Measurements from ENCODE around the gene BRSK2. TPM values are rescaled to one million over a fixed set of nuclear protein-coding genes. Genes with fewer than 3 reads are reported as not detected.

The BRSK2 gene
- total RNA-seq, 1 donor from 2014 or later: 0.11 TPM

- TF ChIP-seq CTCF (IDR thresholded peaks at IDR 0.05): no peak
- intact Hi-C loops (cut with micrococcal nuclease): no loop called here
- no peaks in the 10 kb centered on the region for H3K27me3 Mint-ChIP-seq
- DNase-seq (no peak), ATAC-seq (ENCODE audit: low read depth) (no peak)
- ChIA-PET CTCF (no interaction called here), POLR2A (no interaction called here)
- peaks cover 2% of the 10 kb centered on the region for H3K9me3 Mint-ChIP-seq
- H3K4me1 Mint-ChIP-seq: peaks cover 58% of the 10 kb centered on the region
- H3K27ac Mint-ChIP-seq: no peak overlapping the region
- peaks cover 38% of the 10 kb centered on the region for H3K36me3 Mint-ChIP-seq (ENCODE audit: low read depth)
- no peak overlapping the region for H3K4me3 Mint-ChIP-seq
Observed at GRCh38 chr11:1496091-1496760, 106.5 kb downstream of the BRSK2 start.

DNA sequence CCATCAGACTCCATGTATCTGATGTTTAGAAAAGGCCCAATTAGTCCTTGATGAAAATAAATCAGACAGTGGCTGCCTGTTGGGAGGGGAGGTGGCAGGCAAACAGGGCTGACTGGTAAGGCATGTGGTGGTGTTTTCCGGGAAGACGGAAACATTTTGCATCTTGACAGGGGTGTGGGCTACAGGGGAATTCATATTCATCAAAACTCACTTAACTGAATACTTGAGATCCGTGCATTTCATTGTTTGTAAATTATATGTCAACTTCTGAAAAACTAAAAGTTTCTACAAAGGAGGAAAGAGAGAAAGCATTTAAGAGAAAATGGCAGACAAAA is 107.0 kb downstream of the BRSK2 start:
- Mint-ChIP-seq H3K27ac (no peak overlapping the region), H3K27me3 (no peaks in the 10 kb centered on the region), H3K4me3 (no peak overlapping the region), H3K36me3 (ENCODE audit: low read depth) (peaks cover 39% of the 10 kb centered on the region), H3K4me1 (peaks cover 58% of the 10 kb centered on the region), H3K9me3 (peaks cover 2% of the 10 kb centered on the region)
- TF ChIP-seq CTCF (IDR thresholded peaks at IDR 0.05): no peak
- no peak for DNase-seq
- no peak for ATAC-seq (ENCODE audit: low read depth)
- ChIA-PET CTCF (no interaction called here), POLR2A (no interaction called here)
- intact Hi-C loops (cut with micrococcal nuclease): no loop called here

GRCh38 chr11:1497600-1497999 is 107.9 kb downstream of the BRSK2 start:
- H3K4me3 Mint-ChIP-seq: peak overlapping the region; percentile 24
- H3K27me3 Mint-ChIP-seq: no peaks in the 10 kb centered on the region
- no peak for DNase-seq
- TF ChIP-seq CTCF (IDR thresholded peaks at IDR 0.05): no peak
- H3K4me1 Mint-ChIP-seq: peaks cover 54% of the 10 kb centered on the region
- no peak for ATAC-seq (ENCODE audit: low read depth)
- intact Hi-C loops (cut with micrococcal nuclease): no loop called here
- ChIA-PET CTCF (no interaction called here), POLR2A (no interaction called here)
- no peak overlapping the region for H3K27ac Mint-ChIP-seq
- peaks cover 2% of the 10 kb centered on the region for H3K9me3 Mint-ChIP-seq
- H3K36me3 Mint-ChIP-seq (ENCODE audit: low read depth): peaks cover 42% of the 10 kb centered on the region

- Mint-ChIP-seq H3K4me1 (peaks cover 48% of the 10 kb centered on the region), H3K36me3 (ENCODE audit: low read depth) (peaks cover 45% of the 10 kb centered on the region), H3K27me3 (no peaks in the 10 kb centered on the region), H3K4me3 (no peak overlapping the region), H3K9me3 (peaks cover 2% of the 10 kb centered on the region), H3K27ac (no peak overlapping the region)
- ChIA-PET POLR2A (no interaction called here), CTCF (no interaction called here)
- no peak for TF ChIP-seq CTCF (IDR thresholded peaks at IDR 0.05)
- DNase-seq: no peak
- intact Hi-C loops (cut with micrococcal nuclease): no loop called here
- no peak for ATAC-seq (ENCODE audit: low read depth)
Observed at GRCh38 chr11:1498262-1498661, 108.5 kb downstream of the BRSK2 start.

- intact Hi-C loops (cut with micrococcal nuclease): no loop called here
- Mint-ChIP-seq H3K36me3 (ENCODE audit: low read depth) (peaks cover 48% of the 10 kb centered on the region), H3K4me3 (no peak overlapping the region), H3K27me3 (no peaks in the 10 kb centered on the region), H3K27ac (no peak overlapping the region), H3K9me3 (peaks cover 2% of the 10 kb centered on the region), H3K4me1 (peaks cover 37% of the 10 kb centered on the region)
- no peak for ATAC-seq (ENCODE audit: low read depth)
- no peak for TF ChIP-seq CTCF (IDR thresholded peaks at IDR 0.05)
- DNase-seq: no peak
- ChIA-PET CTCF (no interaction called here), POLR2A (no interaction called here)
Observed at GRCh38 chr11:1499261-1499890, 109.6 kb downstream of the BRSK2 start.

All from activated B cell treated with CpG ODN at 0.5 μM for 24 hours (primary cell).